Subcutaneous abdominal adipose tissue (tissue), 5 donors: ENCODE data around the gene EFCAB11.

Source experiments
- H3K27ac ChIP-seq: one replicate; pipeline ENCODE4 v1.7.0; 2013; ENCODE audit warnings: low read depth, mild to moderate bottlenecking, inconsistent platforms, low read length, moderate library complexity
- H3K27me3 ChIP-seq, 5 donors: one replicate each; pipeline ENCODE4 v1.7.0; 2013; ENCODE audit warnings: low read length in 5 of 5, inconsistent platforms in 1 of 5; ENCODE audit not compliant: control insufficient read depth in 5 of 5, insufficient read depth in 4 of 5
- H3K36me3 ChIP-seq, 5 donors: one replicate each; pipeline ENCODE4 v1.7.0; 2013; ENCODE audit warnings: low read length in 5 of 5; ENCODE audit not compliant: control insufficient read depth in 5 of 5, insufficient read depth in 5 of 5
- H3K4me1 ChIP-seq, 5 donors: one replicate each; pipeline ENCODE4 v1.7.0; 2013; ENCODE audit warnings: low read length in 5 of 5, mild to moderate bottlenecking in 3 of 5, moderate library complexity in 1 of 5; ENCODE audit not compliant: control insufficient read depth in 5 of 5, insufficient read depth in 5 of 5
- H3K4me3 ChIP-seq, 5 donors: one replicate each; pipeline ENCODE4 v1.7.0; 2013; ENCODE audit warnings: low read length in 5 of 5, low read depth in 1 of 5
- H3K9ac ChIP-seq, 5 donors: one replicate each; pipeline ENCODE4 v1.7.0; 2013; ENCODE audit warnings: low read length in 5 of 5, mild to moderate bottlenecking in 4 of 5, moderate library complexity in 3 of 5
- H3K9me3 ChIP-seq, 5 donors: one replicate each; pipeline ENCODE4 v1.7.0; 2013; ENCODE audit warnings: low read length in 5 of 5; ENCODE audit not compliant: control insufficient read depth in 5 of 5
- donor health status: healthy.
- donor health status: healthy.
- donor health status: healthy.
- donor health status: healthy.
- donor health status: healthy.

Gene EFCAB11

GRCh38 chr14:89811954-89812575, 142.5 kb downstream of the EFCAB11 start:
- Histone ChIP-seq H3K9ac (no peak overlapping the region), H3K27ac (no peak overlapping the region), H3K9me3 (no peaks in the 10 kb centered on the region), H3K36me3 (no peaks in the 10 kb centered on the region), H3K4me1 (peaks cover 0 to 5% (median 2%) of the 10 kb centered on the region in 5 donors), H3K27me3 (no peaks in the 10 kb centered on the region), H3K4me3 (no peak overlapping the region)

GRCh38 chr14:89810101-89810500, 144.4 kb downstream of the EFCAB11 start:
- H3K27ac ChIP-seq: no peak overlapping the region
- H3K9ac ChIP-seq: no peak overlapping the region
- peaks cover 0 to 6% (median 4%) of the 10 kb centered on the region in 5 donors for H3K4me1 ChIP-seq
- H3K27me3 ChIP-seq: no peaks in the 10 kb centered on the region
- no peak overlapping the region for H3K4me3 ChIP-seq
- no peaks in the 10 kb centered on the region for H3K36me3 ChIP-seq
- H3K9me3 ChIP-seq: no peaks in the 10 kb centered on the region

DNA sequence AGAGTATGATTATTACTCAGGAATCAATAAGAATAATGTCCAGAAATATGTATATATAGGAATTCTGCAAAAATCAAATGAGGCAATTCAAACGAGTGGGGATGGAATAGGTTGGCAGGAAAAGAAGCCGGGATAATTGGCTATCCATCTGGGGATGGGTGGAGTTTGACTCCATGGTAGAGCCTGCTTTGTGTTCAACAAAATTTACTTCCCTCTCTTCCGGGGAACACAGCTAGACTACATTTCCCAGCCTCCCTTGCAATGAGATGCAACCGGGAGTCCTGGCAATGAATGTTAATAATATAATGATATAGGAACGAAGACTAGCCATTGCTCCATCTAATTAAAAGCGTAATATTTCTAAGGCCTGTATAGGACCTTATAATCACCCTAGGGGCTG, 146.6 kb downstream of the EFCAB11 start:
- Histone ChIP-seq H3K9me3 (no peaks in the 10 kb centered on the region), H3K27ac (no peak overlapping the region), H3K4me3 (no peak overlapping the region), H3K4me1 (peaks cover 0 to 6% (median 4%) of the 10 kb centered on the region in 5 donors), H3K36me3 (no peaks in the 10 kb centered on the region), H3K9ac (no peak overlapping the region), H3K27me3 (no peaks in the 10 kb centered on the region)

GRCh38 chr14:89807151-89807550, 147.4 kb downstream of the EFCAB11 start:
- no peak overlapping the region for H3K4me3 ChIP-seq
- H3K27ac ChIP-seq: no peak overlapping the region
- H3K36me3 ChIP-seq: no peaks in the 10 kb centered on the region
- H3K9ac ChIP-seq: no peak overlapping the region
- H3K4me1 ChIP-seq: peaks cover 0 to 6% (median 4%) of the 10 kb centered on the region in 5 donors
- no peaks in the 10 kb centered on the region for H3K27me3 ChIP-seq
- H3K9me3 ChIP-seq: no peaks in the 10 kb centered on the region

DNA sequence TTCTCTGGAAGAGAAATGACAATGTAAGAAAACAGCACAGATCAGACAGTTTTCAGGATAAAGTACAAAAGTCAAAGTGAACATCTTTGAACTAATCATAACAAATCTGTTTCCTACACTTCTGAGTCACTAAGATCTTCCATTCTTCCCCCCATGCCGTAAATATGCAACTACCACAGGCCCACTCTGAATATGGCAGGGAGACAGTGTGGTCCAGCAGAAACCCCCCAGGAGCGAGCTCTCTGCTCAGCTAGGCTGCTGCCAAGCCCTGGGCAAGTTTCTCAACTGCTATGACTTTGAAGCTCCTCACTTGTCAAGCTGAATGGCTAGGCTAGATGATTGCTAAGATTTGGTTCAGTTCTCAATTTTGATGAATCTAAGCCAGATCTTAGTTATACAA, 148.1 kb downstream of the EFCAB11 start:
- Histone ChIP-seq H3K4me3 (no peak overlapping the region), H3K9ac (no peak overlapping the region), H3K36me3 (no peaks in the 10 kb centered on the region), H3K27me3 (no peaks in the 10 kb centered on the region), H3K9me3 (no peaks in the 10 kb centered on the region), H3K4me1 (peaks cover 0 to 6% (median 4%) of the 10 kb centered on the region in 5 donors), H3K27ac (no peak overlapping the region)

DNA sequence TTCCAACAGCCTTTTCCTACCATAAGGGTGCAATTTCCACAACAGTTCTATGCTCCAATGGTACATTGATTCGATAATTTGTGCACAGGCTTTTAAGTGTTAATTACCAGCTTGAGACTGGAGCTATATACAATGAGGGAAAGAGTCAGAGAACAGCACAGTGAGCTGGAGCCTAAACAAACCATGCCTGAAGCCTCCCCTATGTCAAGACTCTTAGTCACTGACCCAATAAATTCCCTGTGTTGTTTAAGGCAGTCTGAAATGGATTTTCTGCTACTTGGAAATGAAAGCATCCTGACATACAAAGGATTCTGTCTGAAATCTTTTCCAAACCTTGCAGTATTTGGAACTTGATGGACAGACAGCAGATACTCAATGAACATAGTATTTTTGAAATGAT, 149.0 kb downstream of the EFCAB11 start:
- Histone ChIP-seq H3K4me1 (peaks cover 0 to 6% (median 4%) of the 10 kb centered on the region in 5 donors), H3K9ac (no peak overlapping the region), H3K36me3 (no peaks in the 10 kb centered on the region), H3K27me3 (no peaks in the 10 kb centered on the region), H3K4me3 (no peak overlapping the region), H3K9me3 (no peaks in the 10 kb centered on the region), H3K27ac (no peak overlapping the region)

- Histone ChIP-seq H3K9ac (no peak overlapping the region), H3K9me3 (no peaks in the 10 kb centered on the region), H3K4me1 (peaks cover 0 to 6% (median 4%) of the 10 kb centered on the region in 5 donors), H3K27me3 (no peaks in the 10 kb centered on the region), H3K36me3 (no peaks in the 10 kb centered on the region), H3K27ac (no peak overlapping the region), H3K4me3 (no peak overlapping the region)
These were observed 151.0 kb downstream of the EFCAB11 start for GRCh38 chr14:89803542-89803941.

- H3K4me1 ChIP-seq: no peaks in the 10 kb centered on the region
- no peaks in the 10 kb centered on the region for H3K36me3 ChIP-seq
- no peaks in the 10 kb centered on the region for H3K9me3 ChIP-seq
- H3K27ac ChIP-seq: no peak overlapping the region
- H3K27me3 ChIP-seq: no peaks in the 10 kb centered on the region
- H3K4me3 ChIP-seq: no peak overlapping the region
- no peak overlapping the region for H3K9ac ChIP-seq
These were observed 153.4 kb downstream of the EFCAB11 start for GRCh38 chr14:89801136-89801535.

GRCh38 chr14:89798212-89798773, 156.2 kb downstream of the EFCAB11 start:
- H3K4me1 ChIP-seq: peaks cover 3 to 10% (median 10%) of the 10 kb centered on the region in 5 donors
- no peak overlapping the region for H3K4me3 ChIP-seq
- H3K27me3 ChIP-seq: no peaks in the 10 kb centered on the region
- H3K9ac ChIP-seq: no peak overlapping the region
- H3K36me3 ChIP-seq: no peaks in the 10 kb centered on the region
- no peaks in the 10 kb centered on the region for H3K9me3 ChIP-seq
- no peak overlapping the region for H3K27ac ChIP-seq

DNA sequence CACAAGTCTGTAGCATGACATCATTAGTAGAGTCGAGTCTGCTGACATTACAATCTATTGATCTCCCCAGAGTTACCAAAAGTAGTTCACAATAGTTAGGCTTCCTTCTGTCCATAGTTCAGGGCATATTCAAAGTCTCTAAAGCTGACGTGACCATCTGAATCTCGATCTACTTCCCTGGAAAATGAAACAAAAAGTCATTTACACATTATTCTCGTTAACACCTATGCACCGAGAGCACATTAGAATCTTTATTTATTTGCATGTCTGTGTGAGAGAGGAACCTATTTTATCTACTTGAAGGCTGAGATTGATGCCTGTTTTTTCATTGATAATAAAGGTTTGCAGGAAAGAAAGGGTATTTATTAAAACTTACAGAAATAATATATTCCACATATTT, 157.4 kb downstream of the EFCAB11 start:
- Histone ChIP-seq H3K27me3 (no peaks in the 10 kb centered on the region), H3K9me3 (no peaks in the 10 kb centered on the region), H3K4me3 (no peak overlapping the region), H3K36me3 (no peaks in the 10 kb centered on the region), H3K27ac (no peak overlapping the region), H3K4me1 (peaks cover 3 to 21% (median 19%) of the 10 kb centered on the region in 5 donors), H3K9ac (no peak overlapping the region)
